Neural progenitor cell (in vitro differentiated cells): ENCODE results near the gene DTX1.

Experiments used
- EZH2 ChIP-seq: fragments of 200-600 bp; sonication (generic); IDR thresholded peaks from 2 replicates; pipeline ENCODE4 v1.6.1; 2017; ENCODE audit warnings: antibody characterized with exemption, mild to moderate bottlenecking, moderate library complexity
- TF ChIP-seq, protein P1 (sequence below): fragments of 200-600 bp; sonication (generic); IDR thresholded peaks from 2 replicates; pipeline ENCODE4 v1.5.1; 2017; ENCODE audit warnings: antibody characterized with exemption, mild to moderate bottlenecking

DNA sequence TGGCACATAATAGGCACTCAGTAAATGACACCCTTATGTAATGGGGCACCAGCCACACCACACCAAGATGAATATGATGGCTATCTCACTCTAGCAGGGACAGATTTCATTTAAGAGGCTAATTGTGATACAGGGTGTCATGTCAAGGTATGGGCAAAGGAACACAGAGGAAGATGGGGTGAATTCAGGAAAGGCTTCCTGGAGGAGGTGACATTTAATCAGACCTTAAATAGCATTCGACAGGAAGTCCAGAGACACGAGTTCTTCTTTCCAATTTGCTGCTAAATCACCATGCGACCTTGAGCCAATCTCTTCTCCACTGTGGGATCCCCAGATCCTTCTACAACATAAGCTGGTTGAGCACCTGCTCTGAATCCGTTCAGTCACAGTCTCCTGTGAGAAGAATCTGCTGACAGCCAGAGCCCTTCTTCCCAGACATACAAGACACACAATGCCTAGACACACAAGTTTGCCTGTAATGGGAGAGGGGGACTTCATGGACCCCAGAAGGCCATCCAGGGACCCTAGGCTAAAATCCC lies 1.5 kb upstream of the DTX1 start:
- no peak for TF ChIP-seq EZH2
- TF ChIP-seq, protein P1, sequence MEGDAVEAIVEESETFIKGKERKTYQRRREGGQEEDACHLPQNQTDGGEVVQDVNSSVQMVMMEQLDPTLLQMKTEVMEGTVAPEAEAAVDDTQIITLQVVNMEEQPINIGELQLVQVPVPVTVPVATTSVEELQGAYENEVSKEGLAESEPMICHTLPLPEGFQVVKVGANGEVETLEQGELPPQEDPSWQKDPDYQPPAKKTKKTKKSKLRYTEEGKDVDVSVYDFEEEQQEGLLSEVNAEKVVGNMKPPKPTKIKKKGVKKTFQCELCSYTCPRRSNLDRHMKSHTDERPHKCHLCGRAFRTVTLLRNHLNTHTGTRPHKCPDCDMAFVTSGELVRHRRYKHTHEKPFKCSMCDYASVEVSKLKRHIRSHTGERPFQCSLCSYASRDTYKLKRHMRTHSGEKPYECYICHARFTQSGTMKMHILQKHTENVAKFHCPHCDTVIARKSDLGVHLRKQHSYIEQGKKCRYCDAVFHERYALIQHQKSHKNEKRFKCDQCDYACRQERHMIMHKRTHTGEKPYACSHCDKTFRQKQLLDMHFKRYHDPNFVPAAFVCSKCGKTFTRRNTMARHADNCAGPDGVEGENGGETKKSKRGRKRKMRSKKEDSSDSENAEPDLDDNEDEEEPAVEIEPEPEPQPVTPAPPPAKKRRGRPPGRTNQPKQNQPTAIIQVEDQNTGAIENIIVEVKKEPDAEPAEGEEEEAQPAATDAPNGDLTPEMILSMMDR: no peak
